NCI-H2081 treated with DMSO at 0.1 percent for 48 hours (cell line): ENCODE results near the gene PLD5.
A peak's percentile ranks its signal among the peaks of the same experiment; 100 is the strongest.
"Not testable (repeated sequence)": the region's sequence is repeated elsewhere in the genome, so short reads cannot be mapped to it uniquely, and the experiment has no call there.

ENCODE experiments used
- DNase-seq: peaks from one replicate; lab custom pipeline; 2025; lab: John Stamatoyannopoulos, UW

PLD5 gene

DNA sequence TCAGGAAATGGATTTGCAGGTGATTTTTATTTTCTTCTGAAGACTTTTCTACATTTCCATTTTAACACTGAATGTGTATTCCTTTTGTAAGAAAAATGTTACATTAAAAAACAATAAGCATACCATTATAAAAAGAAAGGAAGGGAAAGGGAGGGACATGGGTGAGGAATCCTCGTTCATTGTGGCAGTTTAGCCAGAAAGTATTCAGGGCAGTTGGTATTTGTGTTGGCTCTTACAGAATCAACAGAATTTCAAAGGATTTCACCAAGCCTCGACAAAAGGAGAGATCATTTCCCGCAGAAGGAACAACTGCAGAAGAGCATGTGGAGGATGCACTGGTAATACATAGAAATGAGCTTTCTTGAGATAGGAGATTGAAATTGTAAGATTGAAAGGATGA, 35.0 kb downstream of the PLD5 start:
- DNase-seq, result no peak

GRCh38 chr1:242477944-242478343, 46.6 kb downstream of the PLD5 start:
- DNase-seq, result peak; percentile 10

GRCh38 chr1:242470774-242471173, 53.7 kb downstream of the PLD5 start:
- DNase-seq, result no peak

DNA sequence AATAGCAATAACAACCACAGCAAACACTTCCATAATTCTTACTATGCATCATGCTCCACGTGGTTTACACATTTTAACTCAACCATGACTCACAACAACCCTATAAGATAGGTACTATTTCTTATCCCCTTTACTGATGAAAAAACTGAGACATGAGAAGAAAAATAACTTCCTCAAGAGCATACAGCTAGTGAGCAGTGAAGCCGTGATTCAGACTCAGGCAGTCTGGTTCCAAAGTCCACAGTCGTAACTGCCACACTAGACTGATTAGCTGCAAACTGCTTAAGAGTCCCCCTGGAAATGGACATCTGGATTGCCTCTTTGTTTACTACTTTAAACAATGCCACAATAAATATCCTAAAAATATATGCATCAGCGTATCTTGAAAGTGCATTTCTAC, 55.7 kb downstream of the PLD5 start:
- DNase-seq, result no peak

GRCh38 chr1:242467556-242468145, 56.8 kb downstream of the PLD5 start:
- peak; percentile 19 for DNase-seq

- DNase-seq, result no peak
These were observed 61.6 kb downstream of the PLD5 start for GRCh38 chr1:242462867-242463266.

GRCh38 chr1:242459740-242460139, 64.8 kb downstream of the PLD5 start:
- not testable (repeated sequence) for DNase-seq

GRCh38 chr1:242456726-242457269, 67.7 kb downstream of the PLD5 start:
- DNase-seq, result no peak

DNA sequence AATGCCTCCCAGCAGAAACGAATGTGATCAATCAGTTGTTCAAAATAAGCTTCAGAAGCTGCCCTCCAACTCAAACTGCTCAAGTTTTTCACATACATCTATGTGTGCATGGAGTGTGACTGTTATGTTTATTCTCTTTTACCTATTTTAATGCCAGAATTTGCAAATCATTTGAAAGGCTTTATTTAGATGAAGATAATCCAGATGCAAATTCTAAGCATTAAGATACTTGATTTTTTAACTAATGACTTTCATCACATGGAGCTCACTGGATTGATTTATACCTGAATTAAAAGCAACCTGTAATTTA, 69.5 kb downstream of the PLD5 start:
- DNase-seq, result no peak

- DNase-seq, result peak; percentile 61
These were observed 70.0 kb downstream of the PLD5 start for GRCh38 chr1:242454262-242455051.

DNA sequence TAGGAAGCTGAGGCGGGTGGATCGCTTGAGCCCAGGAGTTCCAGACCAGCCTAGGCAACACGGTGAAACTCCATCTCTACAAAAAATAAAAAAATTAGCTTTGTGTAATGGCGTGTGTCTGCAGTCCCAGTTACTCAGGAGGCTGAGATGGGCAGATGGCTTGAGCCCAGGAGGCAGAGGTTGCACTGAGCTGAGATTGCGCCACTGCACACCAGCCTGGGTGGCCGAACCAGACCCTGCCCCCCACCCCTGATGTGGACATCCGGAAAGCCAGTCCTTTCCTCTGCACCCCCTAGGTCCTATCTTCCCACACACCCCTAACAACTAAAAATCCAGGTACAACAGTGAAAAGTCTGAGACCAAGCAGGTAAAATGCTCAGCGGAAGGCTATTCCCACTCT, 71.9 kb downstream of the PLD5 start:
- DNase-seq, result no peak

- no peak for DNase-seq
These were observed 74.8 kb downstream of the PLD5 start for GRCh38 chr1:242449661-242450060.

GRCh38 chr1:242448910-242449645, 75.4 kb downstream of the PLD5 start:
- DNase-seq, result peak; percentile 44

GRCh38 chr1:242447689-242448088, 76.8 kb downstream of the PLD5 start:
- DNase-seq, result no peak

DNA sequence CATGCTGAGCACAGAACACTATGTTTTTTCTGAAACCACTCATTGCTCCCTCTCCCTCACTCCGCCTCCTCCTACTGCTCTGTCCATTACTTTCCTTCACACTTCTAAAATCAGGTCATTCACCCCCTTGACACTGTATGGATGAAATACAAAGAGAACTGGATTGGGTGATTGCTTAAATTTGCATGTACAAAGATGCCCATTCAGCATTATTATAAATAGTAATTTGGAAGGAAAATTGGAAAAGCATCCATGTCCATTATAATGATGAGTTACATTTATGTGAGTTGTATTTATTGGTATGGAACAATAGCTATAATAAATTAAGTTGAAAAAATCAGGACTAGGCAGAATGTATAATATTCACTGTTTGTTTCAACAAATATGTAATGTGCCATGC, 83.7 kb downstream of the PLD5 start:
- DNase-seq, result no peak

- peak; percentile 70 for DNase-seq
These were observed 89.3 kb downstream of the PLD5 start for GRCh38 chr1:242435200-242435599.

DNA sequence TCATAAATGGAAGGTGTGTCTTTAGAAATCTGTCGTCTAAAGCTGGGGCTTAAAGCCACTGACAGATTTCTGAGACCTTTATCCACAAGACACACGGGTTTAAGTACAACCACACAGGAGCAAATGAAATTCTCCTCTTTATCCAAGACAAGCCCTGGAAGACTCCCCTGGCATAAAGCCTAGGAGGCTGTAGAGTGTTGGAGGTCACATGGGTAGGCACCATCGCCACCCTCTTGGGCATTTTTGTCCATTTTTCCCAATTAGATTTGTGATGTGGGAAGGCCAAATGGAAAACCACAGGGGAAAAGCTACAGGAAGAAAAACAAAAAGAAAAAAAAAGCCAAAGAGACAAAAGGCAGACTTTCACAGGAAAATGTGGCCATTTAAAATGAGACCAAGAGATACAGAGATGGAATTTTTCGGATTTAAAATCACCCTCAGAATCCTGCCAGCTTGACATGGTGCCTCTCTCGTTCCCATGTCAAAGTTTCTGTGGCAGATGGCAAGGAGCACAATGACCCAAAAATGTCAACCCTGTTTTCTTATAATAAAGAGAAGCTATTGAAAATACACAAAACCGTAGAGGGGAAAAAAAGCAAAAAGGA, 91.9 kb downstream of the PLD5 start:
- DNase-seq, result no peak

GRCh38 chr1:242431786-242432185, 92.7 kb downstream of the PLD5 start:
- no peak for DNase-seq

DNA sequence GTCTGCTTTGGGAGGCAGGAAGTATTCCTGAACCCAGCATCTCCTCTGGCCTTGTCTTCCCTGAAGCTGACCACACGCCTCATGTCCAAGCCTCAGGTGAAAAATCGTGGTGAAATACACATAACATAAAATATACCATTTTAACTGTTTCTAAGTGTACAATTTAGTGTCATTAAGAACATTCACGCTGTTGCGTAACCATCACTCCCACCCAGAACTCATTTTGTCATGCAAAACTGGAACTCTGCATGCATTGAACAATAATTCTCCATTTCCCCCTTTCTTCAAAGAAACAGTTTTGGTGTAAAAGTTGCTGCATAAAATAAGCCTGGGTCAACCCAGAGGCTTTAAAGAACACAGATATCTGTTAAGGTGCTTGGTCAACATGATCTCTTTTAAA, 93.5 kb downstream of the PLD5 start:
- no peak for DNase-seq

GRCh38 chr1:242428399-242429190, 95.9 kb downstream of the PLD5 start:
- DNase-seq, result peak; percentile 85

GRCh38 chr1:242427519-242427918, 97.0 kb downstream of the PLD5 start:
- peak; percentile 61 for DNase-seq
